Glutamatergic neuron (in vitro differentiated cells): ENCODE results near the gene TCP11L2. TPM values are rescaled to one million over a fixed set of nuclear protein-coding genes. Genes with fewer than 3 reads are reported as not detected.

Source experiments
- DNase-seq: peaks from one replicate; pipeline ENCODE4 v3.0.0; 2022
- H3K27ac Mint-ChIP-seq: one replicate; pipeline ENCODE4 v1.8.0; 2020; ENCODE audit warnings: mild to moderate bottlenecking, mixed read lengths, inconsistent platforms; ENCODE audit not compliant: unreplicated experiment
- H3K27me3 Mint-ChIP-seq: one replicate; pipeline ENCODE4 v1.8.0; 2020; ENCODE audit warnings: mild to moderate bottlenecking, moderate library complexity, mixed read lengths, inconsistent platforms; ENCODE audit not compliant: unreplicated experiment
- H3K36me3 Mint-ChIP-seq: one replicate; pipeline ENCODE4 v1.8.0; 2020; ENCODE audit warnings: mild to moderate bottlenecking, mixed read lengths, inconsistent platforms; ENCODE audit not compliant: unreplicated experiment
- H3K4me1 Mint-ChIP-seq: one replicate; pipeline ENCODE4 v1.8.0; 2020; ENCODE audit warnings: mild to moderate bottlenecking, low read depth, mixed read lengths, inconsistent platforms; ENCODE audit not compliant: unreplicated experiment
- H3K4me3 Mint-ChIP-seq: one replicate; pipeline ENCODE4 v1.8.0; 2020; ENCODE audit warnings: mild to moderate bottlenecking, mixed read lengths, inconsistent platforms; ENCODE audit not compliant: unreplicated experiment
- H3K9me3 Mint-ChIP-seq: one replicate; pipeline ENCODE4 v1.8.0; 2020; ENCODE audit warnings: mild to moderate bottlenecking, moderate library complexity, mixed read lengths, inconsistent platforms; ENCODE audit not compliant: unreplicated experiment
- CTCF ChIP-seq: fragments of 200-600 bp; sonication (generic); IDR thresholded peaks from one replicate; pipeline ENCODE4 v1.5.0; 2021; ENCODE audit not compliant: partially characterized antibody, unreplicated experiment
- total RNA-seq: library from RNA; stranded (reverse); fragmentation: NEBNext Ultra II Directional; extraction: Animal tissue kit (Norgen Biotek cat#: 25700); gene quantifications from one replicate; pipeline ENCODE4 v1.2.1, GENCODE V29; 2021; ENCODE audit not compliant: unreplicated experiment

Gene TCP11L2
- total RNA-seq, 1 donor from 2014 or later, result 17.1 TPM

GRCh38 chr12:106348411-106348810 is 45.9 kb downstream of the TCP11L2 start:
- Mint-ChIP-seq H3K4me3 (no peak overlapping the region), H3K36me3 (no peaks in the 10 kb centered on the region), H3K9me3 (no peaks in the 10 kb centered on the region), H3K27me3 (no peaks in the 10 kb centered on the region), H3K4me1 (no peaks in the 10 kb centered on the region), H3K27ac (no peak overlapping the region)
- TF ChIP-seq CTCF, result no peak
- no peak for DNase-seq

GRCh38 chr12:106353175-106353574 is 50.6 kb downstream of the TCP11L2 start:
- Mint-ChIP-seq H3K4me1 (peaks cover 4% of the 10 kb centered on the region), H3K9me3 (peaks cover 2% of the 10 kb centered on the region), H3K27ac (no peak overlapping the region), H3K36me3 (no peaks in the 10 kb centered on the region), H3K4me3 (no peak overlapping the region), H3K27me3 (peaks cover 3% of the 10 kb centered on the region)
- DNase-seq, result no peak
- no peak for TF ChIP-seq CTCF

- Mint-ChIP-seq H3K4me3 (peak within 1 kb of the TSS; percentile 95), H3K27me3 (peaks cover 5% of the 10 kb centered on the region), H3K27ac (peak within 1 kb of the TSS; percentile 97), H3K4me1 (peaks cover 7% of the 10 kb centered on the region), H3K36me3 (no peaks in the 10 kb centered on the region), H3K9me3 (peaks cover 7% of the 10 kb centered on the region)
- peak; percentile 81 for TF ChIP-seq CTCF
- DNase-seq, result peak; percentile 95
Observed at GRCh38 chr12:106357549-106358395, 55.2 kb downstream of the TCP11L2 start, which contains the start of gene POLR3B. TSS of gene POLR3B (plus strand) at chr12:106357748. CDS start at chr12:106357880, 132 bp downstream.

GRCh38 chr12:106358396-106359241 is 56.1 kb downstream of the TCP11L2 start:
- DNase-seq, result no peak
- TF ChIP-seq CTCF, result no peak
- H3K36me3 Mint-ChIP-seq, result no peaks in the 10 kb centered on the region
- peak overlapping the region; percentile 95 for H3K4me3 Mint-ChIP-seq
- H3K9me3 Mint-ChIP-seq, result peaks cover 7% of the 10 kb centered on the region
- peak overlapping the region; percentile 97 for H3K27ac Mint-ChIP-seq
- peaks cover 5% of the 10 kb centered on the region for H3K27me3 Mint-ChIP-seq
- H3K4me1 Mint-ChIP-seq, result peaks cover 7% of the 10 kb centered on the region
